NCI-H1092 (cell line): Measurements from ENCODE around the gene PRR36.

Experiments used
- DNase-seq: peaks from one replicate; lab custom pipeline; 2025; lab: John Stamatoyannopoulos, UW

The PRR36 gene

GRCh38 chr19:7912697-7913564 is 38.7 kb upstream of the PRR36 start:
- no peak for DNase-seq

GRCh38 chr19:7912144-7912696 is 38.0 kb upstream of the PRR36 start:
- no peak for DNase-seq

GRCh38 chr19:7911508-7912143 is 37.4 kb upstream of the PRR36 start:
- no peak for DNase-seq

- no peak for DNase-seq
Observed at GRCh38 chr19:7910321-7911161, 36.4 kb upstream of the PRR36 start.

GRCh38 chr19:7909471-7910067 is 35.4 kb upstream of the PRR36 start:
- no peak for DNase-seq

GRCh38 chr19:7908742-7909461 is 34.7 kb upstream of the PRR36 start:
- DNase-seq, result no peak

GRCh38 chr19:7908078-7908699 is 34.0 kb upstream of the PRR36 start:
- DNase-seq, result no peak

GRCh38 chr19:7907544-7907943 is 33.4 kb upstream of the PRR36 start:
- DNase-seq, result no peak

- DNase-seq, result no peak
Observed at GRCh38 chr19:7907122-7907521, 32.9 kb upstream of the PRR36 start.

GRCh38 chr19:7905859-7906258 is 31.7 kb upstream of the PRR36 start:
- no peak for DNase-seq

- DNase-seq, result no peak
Observed at GRCh38 chr19:7905268-7905667, 31.1 kb upstream of the PRR36 start.

- DNase-seq, result no peak
Observed at GRCh38 chr19:7904074-7905020, 30.2 kb upstream of the PRR36 start.

GRCh38 chr19:7903244-7904073 is 29.3 kb upstream of the PRR36 start, which contains the start of gene MAP2K7:
TSS of gene MAP2K7 (plus strand) at chr19:7903877. CDS start at chr19:7903945, 68 bp downstream.
- peak; percentile 99 for DNase-seq

GRCh38 chr19:7902796-7903243 is 28.6 kb upstream of the PRR36 start:
- DNase-seq, result no peak

GRCh38 chr19:7901337-7901736 is 27.1 kb upstream of the PRR36 start:
- no peak for DNase-seq

- DNase-seq, result no peak
Observed at GRCh38 chr19:7900931-7901330, 26.7 kb upstream of the PRR36 start.

GRCh38 chr19:7900401-7900870 is 26.2 kb upstream of the PRR36 start:
- no peak for DNase-seq

GRCh38 chr19:7899751-7900378 is 25.7 kb upstream of the PRR36 start:
- DNase-seq, result no peak
